ENCODE data around the gene ATP6V1E1.

DNA sequence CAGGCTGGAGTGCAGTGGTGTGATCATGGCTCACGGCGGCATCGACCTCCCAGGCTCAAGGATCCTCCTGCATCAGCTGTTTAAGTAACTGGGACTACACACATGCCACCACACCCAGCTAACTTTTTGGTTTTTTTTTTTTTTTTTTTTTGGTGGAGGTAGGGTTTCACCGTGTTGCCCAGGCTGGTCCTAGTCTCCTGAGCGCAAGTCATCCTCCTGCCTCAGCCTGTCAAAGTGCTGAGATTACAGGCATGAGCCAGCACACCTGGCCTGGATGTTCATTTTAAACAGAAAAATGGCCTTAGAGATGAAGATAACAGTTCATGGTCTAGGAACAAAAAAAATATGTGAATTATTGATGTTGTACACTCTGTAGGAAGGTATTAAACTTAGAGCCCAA is 78.9 kb downstream of the ATP6V1E1 start:
- no peak for TF ChIP-seq POLR2A (IDR thresholded peaks at IDR 0.05)
- TF ChIP-seq, protein P1, sequence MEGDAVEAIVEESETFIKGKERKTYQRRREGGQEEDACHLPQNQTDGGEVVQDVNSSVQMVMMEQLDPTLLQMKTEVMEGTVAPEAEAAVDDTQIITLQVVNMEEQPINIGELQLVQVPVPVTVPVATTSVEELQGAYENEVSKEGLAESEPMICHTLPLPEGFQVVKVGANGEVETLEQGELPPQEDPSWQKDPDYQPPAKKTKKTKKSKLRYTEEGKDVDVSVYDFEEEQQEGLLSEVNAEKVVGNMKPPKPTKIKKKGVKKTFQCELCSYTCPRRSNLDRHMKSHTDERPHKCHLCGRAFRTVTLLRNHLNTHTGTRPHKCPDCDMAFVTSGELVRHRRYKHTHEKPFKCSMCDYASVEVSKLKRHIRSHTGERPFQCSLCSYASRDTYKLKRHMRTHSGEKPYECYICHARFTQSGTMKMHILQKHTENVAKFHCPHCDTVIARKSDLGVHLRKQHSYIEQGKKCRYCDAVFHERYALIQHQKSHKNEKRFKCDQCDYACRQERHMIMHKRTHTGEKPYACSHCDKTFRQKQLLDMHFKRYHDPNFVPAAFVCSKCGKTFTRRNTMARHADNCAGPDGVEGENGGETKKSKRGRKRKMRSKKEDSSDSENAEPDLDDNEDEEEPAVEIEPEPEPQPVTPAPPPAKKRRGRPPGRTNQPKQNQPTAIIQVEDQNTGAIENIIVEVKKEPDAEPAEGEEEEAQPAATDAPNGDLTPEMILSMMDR (IDR thresholded peaks at IDR 0.05), result no peak
- no peak for TF ChIP-seq POLR2AphosphoS5 (IDR thresholded peaks at IDR 0.05)

Measured in breast epithelium (tissue), 3 donors.